HepG2 (cell line): ENCODE data around the gene NOB1. TPM values are rescaled to one million over a fixed set of nuclear protein-coding genes. Genes with fewer than 3 reads are reported as not detected.

Source experiments
- ATAC-seq: fragments of 200-7000 bp; cut with Tn5 transposase; 3 replicates; pipeline ENCODE4 v1.9.1; 2020; ENCODE audit warnings: mild to moderate bottlenecking, moderate library complexity
- BruUV-seq: library from RNA; stranded (reverse); fragments of 400-500 nt; replicated peaks from 2 replicates; lab custom pipeline; 2021; lab: Mats Ljungman, UMichigan
- CTCF ChIA-PET: fragments of 300-600 bp; formaldehyde crosslinking; extraction: SDS; loops from one replicate; lab custom pipeline; 2021; ENCODE audit warnings: low total read pairs, inconsistent platforms, low intra/inter-chr PET ratio; lab: Yijun Ruan, JAX
- POLR2A ChIA-PET: fragments of 350-600 bp; sonication (Branson Sonifier 250); formaldehyde crosslinking; loops from one replicate; lab custom pipeline; 2020; ENCODE audit warnings: antibody characterized with exemption, inconsistent platforms; lab: Yijun Ruan, JAX
- DNase-seq: peaks from one replicate; pipeline ENCODE4 v3.0.0-alpha.2; 2015; ENCODE audit warnings: low spot score
- FAIRE-seq: peaks from 3 replicates; lab custom pipeline; 2011; peaks lifted over from hg19 to GRCh38; lab: Jason Lieb, UNC
- H2AFZ ChIP-seq: one replicate; pipeline ENCODE4 v1.6.1; 2011; ENCODE audit warnings: low read length, inconsistent platforms
- H3K27ac ChIP-seq: fragments of 300-600 bp; 3 replicates; pipeline ENCODE4 v1.8.0; 2011; ENCODE audit warnings: mixed run types, mild to moderate bottlenecking, mixed read lengths, low read length, inconsistent platforms; ENCODE audit not compliant: insufficient read depth; ENCODE audit errors: extremely low read length
- H3K27me3 ChIP-seq, 2 experiments: fragments of 200-600 bp in 1 of 2; 2 replicates in 1 of 2; 3 replicates in 1 of 2; pipeline versions ENCODE4 v1.6.0 to v1.8.0; 2011; ENCODE audit warnings: low read length in 2 of 2, mild to moderate bottlenecking in 2 of 2, moderate library complexity in 2 of 2, inconsistent platforms in 1 of 2; ENCODE audit not compliant: insufficient read depth in 2 of 2, control insufficient read depth in 1 of 2
- H3K36me3 ChIP-seq, 2 experiments: fragments of 200-600 bp in 1 of 2; replicated peaks in 1 of 2; 2 replicates in 1 of 2; 3 replicates in 1 of 2; pipeline versions ENCODE4 v1.5.1 to v1.8.0; 2011; ENCODE audit warnings: low read length in 2 of 2, inconsistent platforms in 1 of 2; ENCODE audit not compliant: insufficient read depth in 2 of 2, control insufficient read depth in 1 of 2
- H3K4me1 ChIP-seq: 2 replicates; pipeline ENCODE4 v1.5.1; 2012; ENCODE audit warnings: low read length, inconsistent platforms; ENCODE audit not compliant: insufficient read depth
- H3K4me2 ChIP-seq: 2 replicates; pipeline ENCODE4 v1.6.0; 2011; ENCODE audit warnings: low read depth, low read length, inconsistent platforms
- H3K4me3 ChIP-seq, 3 experiments: fragments of 200-600 bp in 1 of 3; sonication (generic), shearing (Covaris generic) in 1 of 3; replicated peaks in 1 of 3; 2 replicates each; pipeline ENCODE4 v1.5.1; 2011 to 2016; ENCODE audit warnings: low read length in 3 of 3, inconsistent platforms in 2 of 3, low read depth in 2 of 3, mild to moderate bottlenecking in 2 of 3, control low read depth in 1 of 3, mixed read lengths in 1 of 3; ENCODE audit not compliant: insufficient read depth in 1 of 3
- H3K79me2 ChIP-seq: one replicate; pipeline ENCODE4 v1.6.1; 2011; ENCODE audit warnings: low read length, inconsistent platforms; ENCODE audit not compliant: insufficient read depth
- H3K9ac ChIP-seq: 2 replicates; pipeline ENCODE4 v1.6.0; 2011; ENCODE audit warnings: mild to moderate bottlenecking, low read depth, low read length, inconsistent platforms; ENCODE audit not compliant: insufficient read depth
- H3K9me3 ChIP-seq: 2 replicates; pipeline ENCODE4 v1.5.1; 2012; ENCODE audit warnings: mild to moderate bottlenecking, low read length
- H4K20me1 ChIP-seq: 2 replicates; pipeline ENCODE4 v1.6.0; 2011; ENCODE audit warnings: inconsistent platforms, mild to moderate bottlenecking, low read length, moderate library complexity; ENCODE audit not compliant: insufficient read depth
- CBX2 ChIP-seq, 2 experiments: fragments of 200-600 bp in 1 of 2; sonication (generic); formaldehyde crosslinking in 1 of 2; IDR thresholded peaks; 2 replicates each; pipeline versions ENCODE4 v1.7.0 to v1.8.1; 2018 to 2022; ENCODE audit warnings: low read depth in 2 of 2, low read length in 1 of 2, mild to moderate bottlenecking in 1 of 2, missing genetic modification reagents in 1 of 2
- FOSL2 ChIP-seq: sonication (generic); formaldehyde crosslinking; IDR thresholded peaks from 2 replicates; pipeline ENCODE4 v1.4.0; 2020; ENCODE audit warnings: missing genetic modification reagents
- IKZF1 ChIP-seq: fragments of 450-650 bp; IDR thresholded peaks from 2 replicates; pipeline ENCODE4 v1.7.1; 2016
- MAFG ChIP-seq: sonication (generic); formaldehyde crosslinking; IDR thresholded peaks from 2 replicates; pipeline ENCODE4 v1.5.1; 2020; ENCODE audit warnings: mild to moderate bottlenecking, missing genetic modification reagents
- NPAS2 ChIP-seq: sonication (generic); formaldehyde crosslinking; IDR thresholded peaks from 2 replicates; pipeline ENCODE4 v1.8.0; 2022; ENCODE audit warnings: mild to moderate bottlenecking, missing genetic modification reagents, borderline replicate concordance
- TAF1 ChIP-seq: sonication (generic); formaldehyde crosslinking; IDR thresholded peaks from 2 replicates; pipeline ENCODE4 v1.4.0; 2020; ENCODE audit warnings: missing genetic modification reagents
- TMF1 ChIP-seq: sonication (generic); formaldehyde crosslinking; IDR thresholded peaks from 2 replicates; pipeline ENCODE4 v1.8.1; 2022; ENCODE audit warnings: low read depth, missing genetic modification reagents
- ZNF121 ChIP-seq: sonication (generic); formaldehyde crosslinking; IDR thresholded peaks from 2 replicates; pipeline ENCODE4 v1.5.0; 2020; ENCODE audit warnings: mild to moderate bottlenecking, missing genetic modification reagents
- ZNF33B ChIP-seq: sonication (generic); formaldehyde crosslinking; IDR thresholded peaks from 2 replicates; pipeline ENCODE4 v1.5.1; 2020; ENCODE audit warnings: mild to moderate bottlenecking, missing genetic modification reagents
- ZNF605 ChIP-seq: sonication (generic); formaldehyde crosslinking; IDR thresholded peaks from 2 replicates; pipeline ENCODE4 v1.8.0; 2022; ENCODE audit warnings: mild to moderate bottlenecking, missing genetic modification reagents
- ZNF816 ChIP-seq: sonication (generic); formaldehyde crosslinking; IDR thresholded peaks from 2 replicates; pipeline ENCODE4 v1.8.0; 2022; ENCODE audit warnings: missing genetic modification reagents, mild to moderate bottlenecking, borderline replicate concordance
- WGBS: methylation state at CpG from one replicate; pipeline ENCODE4 v1.1.6; 2017; ENCODE audit warnings: low lambda C conversion rate; 5-methylcytosine and 5-hydroxymethylcytosine counted together
- in situ Hi-C: cut with HindIII; loops from 2 replicates; pipeline ENCODE4 v1.10.0; 2017; ENCODE audit warnings: low pct_unique_long_range_greater_than_20kb; ENCODE audit not compliant: extremely low pct_ligation_motif_present
- intact Hi-C: fragments of 100-400 bp; cut with micrococcal nuclease; formaldehyde crosslinking; loops from one replicate; pipeline ENCODE4 v1.10.0; 2022; ENCODE audit not compliant: unreplicated experiment
- polyA plus RNA-seq, 8 experiments: library from polyadenylated mRNA; depleted of rRNA in 3 of 8; stranded (reverse) in 7 of 8; unstranded in 1 of 8; fragments of >200 nt; fragmentation: Illumina TruSeq in 4 of 8; extraction: Trizol in 4 of 8; gene quantifications; 2 replicates each; pipeline versions ENCODE4 v1.2.1 to v1.2.3, GENCODE V29; 2011 to 2016; ENCODE audit warnings: low read depth in 4 of 8, missing spikeins in 1 of 8, mixed read lengths in 1 of 8; ENCODE audit not compliant: insufficient read depth in 1 of 8
- total RNA-seq, 5 experiments: library from RNA; depleted of rRNA; stranded (reverse); fragments of >200 nt; fragmentation: Illumina TruSeq; extraction: Trizol; gene quantifications; 2 replicates each; pipeline ENCODE4 v1.2.3, GENCODE V29; 2016; ENCODE audit warnings: low read depth in 1 of 5
- TF ChIP-seq, protein P1 (sequence below): sonication (generic); formaldehyde crosslinking; IDR thresholded peaks from 2 replicates; pipeline ENCODE4 v1.4.0; 2020; ENCODE audit warnings: missing genetic modification reagents, borderline replicate concordance
- TF ChIP-seq, protein P2 (sequence below): IDR thresholded peaks from 2 replicates; pipeline ENCODE4 v1.6.1; 2018; ENCODE audit warnings: missing genetic modification reagents
- TF ChIP-seq, protein P3 (sequence below): sonication (generic); formaldehyde crosslinking; conservative IDR thresholded peaks from 2 replicates; pipeline ENCODE4 v1.4.0; 2020; ENCODE audit warnings: mild to moderate bottlenecking, missing genetic modification reagents, moderate library complexity
- TF ChIP-seq, protein P4 (sequence below): sonication (generic); formaldehyde crosslinking; IDR thresholded peaks from 2 replicates; pipeline ENCODE4 v1.4.0; 2020; ENCODE audit warnings: missing genetic modification reagents

Gene NOB1
- total and polyA plus RNA-seq, 2 of the 13 experiments (the other 11 are each of a cell fraction or from before 2014, with no cell fraction given), result 47.1 to 162 TPM

DNA sequence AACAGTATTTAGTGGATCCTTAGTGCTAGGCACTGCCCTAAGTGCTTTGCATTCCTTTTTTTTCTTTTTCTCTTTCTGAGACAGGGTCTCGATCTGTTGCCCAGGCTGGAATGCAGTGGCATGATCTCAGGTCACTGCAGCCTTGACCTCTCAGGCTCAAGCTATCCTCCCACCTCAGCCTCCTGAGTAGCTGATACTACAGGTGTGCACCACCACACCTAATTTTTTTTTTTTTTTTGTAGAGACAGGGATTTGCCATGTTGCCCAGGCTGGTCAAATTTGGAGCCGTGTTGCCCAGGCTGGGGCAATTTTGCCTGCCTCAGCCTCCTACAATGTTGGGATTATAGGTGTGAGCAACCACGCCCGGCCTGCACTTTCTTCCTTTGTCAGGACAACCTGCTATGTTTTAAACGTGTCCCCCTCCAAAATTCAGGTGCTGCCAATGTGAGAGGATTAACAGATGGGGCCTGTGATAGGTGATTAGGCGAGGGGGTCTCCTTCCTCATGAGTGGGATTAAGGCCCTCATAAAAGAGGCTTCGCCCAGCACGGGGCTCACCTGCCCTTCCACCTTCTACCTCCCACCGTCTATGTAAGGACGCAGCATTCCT is 33.8 kb downstream of the NOB1 start:
- Histone ChIP-seq H3K4me1 (peaks cover 66% of the 10 kb centered on the region), H3K27me3 (no peaks in the 10 kb centered on the region), H3K27ac (peak overlapping the region; percentile 87), H3K36me3 (peaks cover 10 to 31% of the 10 kb centered on the region in 2 experiments), H3K9me3 (no peaks in the 10 kb centered on the region), H4K20me1 (no peaks in the 10 kb centered on the region), H3K9ac (no peak overlapping the region), H2AFZ (no peak overlapping the region), H3K79me2 (peaks cover 62% of the 10 kb centered on the region), H3K4me3 (no peak overlapping the region), H3K4me2 (no peak overlapping the region; the same call in 1 of the 2 replicates)
- intact Hi-C loops (no loop called here), in situ Hi-C loops (no loop called here)
- POLR2A ChIA-PET, result interaction anchor here (4.0 to 10.0 kb wide), 2 partner anchors 18 to 31 kb away, joined by 46 to 211 read pairs; partner anchors contain the start of gene NOB1
- no peak for FAIRE-seq
- DNase-seq, result no peak
- WGBS, result 94% methylated on average over 10 of the region's 10 CpGs
- CTCF ChIA-PET, result no interaction called here
- no peak for ATAC-seq
- BruUV-seq, result no TSS peak
- peak; percentile 51; the same call in 1 of the 2 replicates for TF ChIP-seq NPAS2 (CRISPR knock-in tag)
- no peak for TF ChIP-seq TMF1 (CRISPR knock-in tag)
- TF ChIP-seq, protein P1, sequence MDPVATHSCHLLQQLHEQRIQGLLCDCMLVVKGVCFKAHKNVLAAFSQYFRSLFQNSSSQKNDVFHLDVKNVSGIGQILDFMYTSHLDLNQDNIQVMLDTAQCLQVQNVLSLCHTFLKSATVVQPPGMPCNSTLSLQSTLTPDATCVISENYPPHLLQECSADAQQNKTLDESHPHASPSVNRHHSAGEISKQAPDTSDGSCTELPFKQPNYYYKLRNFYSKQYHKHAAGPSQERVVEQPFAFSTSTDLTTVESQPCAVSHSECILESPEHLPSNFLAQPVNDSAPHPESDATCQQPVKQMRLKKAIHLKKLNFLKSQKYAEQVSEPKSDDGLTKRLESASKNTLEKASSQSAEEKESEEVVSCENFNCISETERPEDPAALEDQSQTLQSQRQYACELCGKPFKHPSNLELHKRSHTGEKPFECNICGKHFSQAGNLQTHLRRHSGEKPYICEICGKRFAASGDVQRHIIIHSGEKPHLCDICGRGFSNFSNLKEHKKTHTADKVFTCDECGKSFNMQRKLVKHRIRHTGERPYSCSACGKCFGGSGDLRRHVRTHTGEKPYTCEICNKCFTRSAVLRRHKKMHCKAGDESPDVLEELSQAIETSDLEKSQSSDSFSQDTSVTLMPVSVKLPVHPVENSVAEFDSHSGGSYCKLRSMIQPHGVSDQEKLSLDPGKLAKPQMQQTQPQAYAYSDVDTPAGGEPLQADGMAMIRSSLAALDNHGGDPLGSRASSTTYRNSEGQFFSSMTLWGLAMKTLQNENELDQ (CRISPR knock-in tag), result no peak
- no peak for TF ChIP-seq TAF1 (CRISPR knock-in tag)
- TF ChIP-seq CBX2 (IDR thresholded peaks at IDR 0.05; ENCODE audit: low read depth, low read length), result no peak
- TF ChIP-seq CBX2 (CRISPR knock-in tag; IDR thresholded peaks at IDR 0.05; ENCODE audit: low read depth), result no peak
- no peak for TF ChIP-seq ZNF816 (CRISPR knock-in tag)
- 0 out of 2 replicates have a peak, but pooled peaks have one; percentile 45 for TF ChIP-seq ZNF605
- TF ChIP-seq, protein P2, sequence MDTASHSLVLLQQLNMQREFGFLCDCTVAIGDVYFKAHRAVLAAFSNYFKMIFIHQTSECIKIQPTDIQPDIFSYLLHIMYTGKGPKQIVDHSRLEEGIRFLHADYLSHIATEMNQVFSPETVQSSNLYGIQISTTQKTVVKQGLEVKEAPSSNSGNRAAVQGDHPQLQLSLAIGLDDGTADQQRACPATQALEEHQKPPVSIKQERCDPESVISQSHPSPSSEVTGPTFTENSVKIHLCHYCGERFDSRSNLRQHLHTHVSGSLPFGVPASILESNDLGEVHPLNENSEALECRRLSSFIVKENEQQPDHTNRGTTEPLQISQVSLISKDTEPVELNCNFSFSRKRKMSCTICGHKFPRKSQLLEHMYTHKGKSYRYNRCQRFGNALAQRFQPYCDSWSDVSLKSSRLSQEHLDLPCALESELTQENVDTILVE (CRISPR knock-in tag), result no peak
- TF ChIP-seq MAFG (CRISPR knock-in tag), result no peak
- TF ChIP-seq IKZF1, result no peak
- 0 out of 2 replicates have a peak, but pooled peaks have one; percentile 19 for TF ChIP-seq ZNF121
- TF ChIP-seq, protein P3, sequence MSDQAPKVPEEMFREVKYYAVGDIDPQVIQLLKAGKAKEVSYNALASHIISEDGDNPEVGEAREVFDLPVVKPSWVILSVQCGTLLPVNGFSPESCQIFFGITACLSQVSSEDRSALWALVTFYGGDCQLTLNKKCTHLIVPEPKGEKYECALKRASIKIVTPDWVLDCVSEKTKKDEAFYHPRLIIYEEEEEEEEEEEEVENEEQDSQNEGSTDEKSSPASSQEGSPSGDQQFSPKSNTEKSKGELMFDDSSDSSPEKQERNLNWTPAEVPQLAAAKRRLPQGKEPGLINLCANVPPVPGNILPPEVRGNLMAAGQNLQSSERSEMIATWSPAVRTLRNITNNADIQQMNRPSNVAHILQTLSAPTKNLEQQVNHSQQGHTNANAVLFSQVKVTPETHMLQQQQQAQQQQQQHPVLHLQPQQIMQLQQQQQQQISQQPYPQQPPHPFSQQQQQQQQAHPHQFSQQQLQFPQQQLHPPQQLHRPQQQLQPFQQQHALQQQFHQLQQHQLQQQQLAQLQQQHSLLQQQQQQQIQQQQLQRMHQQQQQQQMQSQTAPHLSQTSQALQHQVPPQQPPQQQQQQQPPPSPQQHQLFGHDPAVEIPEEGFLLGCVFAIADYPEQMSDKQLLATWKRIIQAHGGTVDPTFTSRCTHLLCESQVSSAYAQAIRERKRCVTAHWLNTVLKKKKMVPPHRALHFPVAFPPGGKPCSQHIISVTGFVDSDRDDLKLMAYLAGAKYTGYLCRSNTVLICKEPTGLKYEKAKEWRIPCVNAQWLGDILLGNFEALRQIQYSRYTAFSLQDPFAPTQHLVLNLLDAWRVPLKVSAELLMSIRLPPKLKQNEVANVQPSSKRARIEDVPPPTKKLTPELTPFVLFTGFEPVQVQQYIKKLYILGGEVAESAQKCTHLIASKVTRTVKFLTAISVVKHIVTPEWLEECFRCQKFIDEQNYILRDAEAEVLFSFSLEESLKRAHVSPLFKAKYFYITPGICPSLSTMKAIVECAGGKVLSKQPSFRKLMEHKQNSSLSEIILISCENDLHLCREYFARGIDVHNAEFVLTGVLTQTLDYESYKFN, result no peak
- TF ChIP-seq ZNF33B (CRISPR knock-in tag), result 0 out of 2 replicates have a peak, but pooled peaks have one; percentile 10
- TF ChIP-seq, protein P4, sequence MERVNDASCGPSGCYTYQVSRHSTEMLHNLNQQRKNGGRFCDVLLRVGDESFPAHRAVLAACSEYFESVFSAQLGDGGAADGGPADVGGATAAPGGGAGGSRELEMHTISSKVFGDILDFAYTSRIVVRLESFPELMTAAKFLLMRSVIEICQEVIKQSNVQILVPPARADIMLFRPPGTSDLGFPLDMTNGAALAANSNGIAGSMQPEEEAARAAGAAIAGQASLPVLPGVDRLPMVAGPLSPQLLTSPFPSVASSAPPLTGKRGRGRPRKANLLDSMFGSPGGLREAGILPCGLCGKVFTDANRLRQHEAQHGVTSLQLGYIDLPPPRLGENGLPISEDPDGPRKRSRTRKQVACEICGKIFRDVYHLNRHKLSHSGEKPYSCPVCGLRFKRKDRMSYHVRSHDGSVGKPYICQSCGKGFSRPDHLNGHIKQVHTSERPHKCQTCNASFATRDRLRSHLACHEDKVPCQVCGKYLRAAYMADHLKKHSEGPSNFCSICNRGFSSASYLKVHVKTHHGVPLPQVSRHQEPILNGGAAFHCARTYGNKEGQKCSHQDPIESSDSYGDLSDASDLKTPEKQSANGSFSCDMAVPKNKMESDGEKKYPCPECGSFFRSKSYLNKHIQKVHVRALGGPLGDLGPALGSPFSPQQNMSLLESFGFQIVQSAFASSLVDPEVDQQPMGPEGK (CRISPR knock-in tag), result no peak
- no peak for TF ChIP-seq FOSL2
